Pancreas (tissue), 10 donors: ENCODE data around the gene NGFR. TPM values are rescaled to one million over a fixed set of nuclear protein-coding genes. Genes with fewer than 3 reads are reported as not detected.
A peak's percentile ranks its signal among the peaks of the same experiment; 100 is the strongest.

Experiments
- ATAC-seq, 4 donors: fragments of 200-7000 bp; cut with Tn5 transposase; one replicate each; pipeline versions ENCODE4 v1.8.0 to v1.9.1; 2020; ENCODE audit warnings: mild to moderate bottlenecking in 4 of 4, moderate library complexity in 4 of 4
- DNase-seq, 6 donors: peaks; one replicate each; pipeline ENCODE4 v3.0.0-alpha.2; 2020
- FAIRE-seq: peaks from 2 replicates; lab custom pipeline; 2012; peaks lifted over from hg19 to GRCh38; lab: Jason Lieb, UNC
- H3K27ac ChIP-seq, 4 donors: fragments of 200-600 bp; sonication (generic); 1 replicate in 3 of 4; 2 replicates in 1 of 4; pipeline versions ENCODE4 v1.5.0 to v1.8.0; 2020
- H3K27me3 ChIP-seq, 4 donors: fragments of 200-600 bp; one replicate each; pipeline ENCODE4 v1.8.0; 2021
- H3K36me3 ChIP-seq, 3 donors: fragments of 200-600 bp; sonication (generic) in 1 of 3; one replicate each; pipeline versions ENCODE4 v1.5.0 to v1.8.0; 2020 to 2021
- H3K4me1 ChIP-seq, 3 donors: fragments of 200-600 bp; one replicate each; pipeline ENCODE4 v1.8.0; 2021
- H3K4me3 ChIP-seq, 4 donors: fragments of 200-600 bp; sonication (generic) in 2 of 4; one replicate each; pipeline versions ENCODE4 v1.5.0 to v1.8.0; 2020 to 2021
- H3K9me3 ChIP-seq, 4 donors: fragments of 200-600 bp; one replicate each; pipeline ENCODE4 v1.8.0; 2021
- WGBS, 2 donors: extraction: QIAGEN DNeasy Blood & Tissue Kit; methylation state at CpG; one replicate each; pipeline ENCODE4 v1.1.7; 2013; 5-methylcytosine and 5-hydroxymethylcytosine counted together
- intact Hi-C, 3 donors: fragments of 100-400 bp; cut with DNase I; formaldehyde crosslinking; loops; one replicate each; pipeline versions ENCODE4 v1.11.1 to v1.14.2; 2022
- polyA plus RNA-seq, 2 donors: library from polyadenylated mRNA; stranded (reverse); fragments of 200-250 nt; gene quantifications; one replicate each; pipeline ENCODE4 v1.2.3, GENCODE V29; 2013
- total RNA-seq, 6 donors: library from RNA; stranded (reverse); fragmentation: NEBNext Ultra II Directional in 4 of 6; extraction: Animal tissue kit (Norgen Biotek cat#: 25700) in 4 of 6; gene quantifications; one replicate each; pipeline versions ENCODE4 v1.2.1 to v1.2.4, GENCODE V29; 2021 to 2023
- TF ChIP-seq, protein P1 (sequence below), 4 donors: fragments of 200-600 bp; sonication (generic) in 3 of 4; IDR thresholded peaks; one replicate each; pipeline versions ENCODE4 v1.5.0 to v1.8.0; 2021; ENCODE audit warnings: antibody characterized with exemption in 4 of 4
- donor health status: healthy with polysubstance abuse.
- donor health status: DM: no; HTN: no; CAD: no; lungs with moderate emphysema.
- donor health status: DM: no; HTN: no; CAD: no.
- donor health status: control.
- donor health status: control.
- donor health status: Bipolar disorder and iron deficiency.
- donor health status: DM: yes; HTN: yes; CAD: no.
- donor health status: DM: no; HTN: no; CAD: no.
- donor health status: DM: no; HTN: no; CAD: no.
- donor health status: DM: yes; HTN: yes; CAD: no.

NGFR gene
- total and polyA plus RNA-seq, 8 donors, result 1.1 to 19.0 (median 4.7) TPM

DNA sequence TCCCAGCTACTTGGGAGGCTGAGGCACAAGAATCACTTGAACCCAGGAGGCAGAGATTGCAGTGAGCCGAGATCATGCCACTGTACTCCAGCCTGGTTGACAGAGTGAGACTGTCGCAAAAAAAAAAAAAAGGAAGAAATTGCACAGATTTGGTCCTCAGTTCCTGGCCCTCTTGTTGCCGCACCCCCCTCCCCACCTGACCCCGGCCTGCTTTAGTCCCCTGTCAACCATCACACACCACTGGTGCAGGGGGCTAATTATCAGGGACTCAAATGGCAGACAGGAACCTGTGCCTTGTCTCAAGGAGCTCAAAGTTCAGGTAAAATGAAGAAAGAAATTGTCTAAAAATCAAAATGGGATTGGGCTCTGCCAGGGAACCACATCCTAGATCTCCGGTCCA lies 28.1 kb downstream of the NGFR start:
- no peak for DNase-seq
- 78 to 93% methylated on average over 5 of the region's 5 CpGs for WGBS, 2 donors

DNA sequence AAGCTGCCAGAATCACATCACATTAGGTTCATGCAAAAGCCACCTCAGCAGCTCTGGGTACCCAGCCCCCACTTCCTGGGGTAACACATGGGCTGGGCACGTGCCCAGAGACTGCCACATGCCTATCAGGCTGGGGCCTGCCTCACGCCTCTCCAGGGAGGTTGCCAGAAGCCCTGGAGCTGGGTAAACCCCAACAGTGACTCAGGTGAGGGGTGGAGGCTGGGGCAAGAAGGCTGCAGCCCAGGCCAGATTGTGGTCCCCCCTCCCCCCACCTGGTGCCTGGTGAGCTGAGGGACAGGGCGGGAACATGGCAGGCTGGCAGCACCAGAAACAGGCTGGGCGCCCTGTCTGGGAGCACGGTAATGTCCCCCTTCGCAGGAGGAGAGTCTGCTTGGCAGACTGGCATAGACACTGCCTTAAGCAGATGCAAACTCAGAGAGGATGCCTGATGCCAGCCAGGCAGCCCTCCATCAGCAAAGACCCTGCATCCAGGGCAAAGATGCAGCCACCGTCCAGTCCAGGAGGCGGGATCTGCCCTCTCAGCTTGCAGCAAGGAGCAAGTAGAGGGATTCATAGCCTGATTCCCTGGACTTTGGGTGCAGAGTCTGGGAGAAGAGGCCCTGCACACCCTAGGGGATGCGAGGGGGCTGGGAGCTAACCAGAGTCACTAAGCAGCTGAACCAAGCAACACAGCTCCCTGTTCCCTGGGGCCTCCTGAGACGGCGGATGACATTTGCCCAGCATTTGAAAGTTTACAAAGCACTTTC lies 28.8 kb downstream of the NGFR start:
- no peaks in the 10 kb centered on the region for H3K36me3 ChIP-seq
- H3K4me1 ChIP-seq, result no peaks in the 10 kb centered on the region
- 75% methylated on average over 11 of the region's 11 CpGs for WGBS, 2 donors
- no peak for FAIRE-seq
- no peak overlapping the region for H3K4me3 ChIP-seq
- no peaks in the 10 kb centered on the region for H3K9me3 ChIP-seq
- TF ChIP-seq, protein P1, sequence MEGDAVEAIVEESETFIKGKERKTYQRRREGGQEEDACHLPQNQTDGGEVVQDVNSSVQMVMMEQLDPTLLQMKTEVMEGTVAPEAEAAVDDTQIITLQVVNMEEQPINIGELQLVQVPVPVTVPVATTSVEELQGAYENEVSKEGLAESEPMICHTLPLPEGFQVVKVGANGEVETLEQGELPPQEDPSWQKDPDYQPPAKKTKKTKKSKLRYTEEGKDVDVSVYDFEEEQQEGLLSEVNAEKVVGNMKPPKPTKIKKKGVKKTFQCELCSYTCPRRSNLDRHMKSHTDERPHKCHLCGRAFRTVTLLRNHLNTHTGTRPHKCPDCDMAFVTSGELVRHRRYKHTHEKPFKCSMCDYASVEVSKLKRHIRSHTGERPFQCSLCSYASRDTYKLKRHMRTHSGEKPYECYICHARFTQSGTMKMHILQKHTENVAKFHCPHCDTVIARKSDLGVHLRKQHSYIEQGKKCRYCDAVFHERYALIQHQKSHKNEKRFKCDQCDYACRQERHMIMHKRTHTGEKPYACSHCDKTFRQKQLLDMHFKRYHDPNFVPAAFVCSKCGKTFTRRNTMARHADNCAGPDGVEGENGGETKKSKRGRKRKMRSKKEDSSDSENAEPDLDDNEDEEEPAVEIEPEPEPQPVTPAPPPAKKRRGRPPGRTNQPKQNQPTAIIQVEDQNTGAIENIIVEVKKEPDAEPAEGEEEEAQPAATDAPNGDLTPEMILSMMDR (IDR thresholded peaks at IDR 0.05), result no peak
- intact Hi-C loops, result no loop called here
- no peak overlapping the region for H3K27ac ChIP-seq
- peak in 3 of 4 donors; percentile 58 to 66 (median 60) for ATAC-seq
- peak in 2 of 6 donors; percentile 51 to 52 for DNase-seq
- H3K27me3 ChIP-seq, result no peaks in the 10 kb centered on the region

More for the DNA sequence above, 28.1 kb downstream of the NGFR start:
- intact Hi-C loops, result no loop called here
- Histone ChIP-seq H3K9me3 (no peaks in the 10 kb centered on the region), H3K27ac (no peak overlapping the region), H3K27me3 (no peaks in the 10 kb centered on the region), H3K4me3 (no peak overlapping the region), H3K36me3 (no peaks in the 10 kb centered on the region), H3K4me1 (no peaks in the 10 kb centered on the region)
- TF ChIP-seq, protein P1 (IDR thresholded peaks at IDR 0.05), result no peak
- ATAC-seq, result no peak
- FAIRE-seq, result no peak

DNA sequence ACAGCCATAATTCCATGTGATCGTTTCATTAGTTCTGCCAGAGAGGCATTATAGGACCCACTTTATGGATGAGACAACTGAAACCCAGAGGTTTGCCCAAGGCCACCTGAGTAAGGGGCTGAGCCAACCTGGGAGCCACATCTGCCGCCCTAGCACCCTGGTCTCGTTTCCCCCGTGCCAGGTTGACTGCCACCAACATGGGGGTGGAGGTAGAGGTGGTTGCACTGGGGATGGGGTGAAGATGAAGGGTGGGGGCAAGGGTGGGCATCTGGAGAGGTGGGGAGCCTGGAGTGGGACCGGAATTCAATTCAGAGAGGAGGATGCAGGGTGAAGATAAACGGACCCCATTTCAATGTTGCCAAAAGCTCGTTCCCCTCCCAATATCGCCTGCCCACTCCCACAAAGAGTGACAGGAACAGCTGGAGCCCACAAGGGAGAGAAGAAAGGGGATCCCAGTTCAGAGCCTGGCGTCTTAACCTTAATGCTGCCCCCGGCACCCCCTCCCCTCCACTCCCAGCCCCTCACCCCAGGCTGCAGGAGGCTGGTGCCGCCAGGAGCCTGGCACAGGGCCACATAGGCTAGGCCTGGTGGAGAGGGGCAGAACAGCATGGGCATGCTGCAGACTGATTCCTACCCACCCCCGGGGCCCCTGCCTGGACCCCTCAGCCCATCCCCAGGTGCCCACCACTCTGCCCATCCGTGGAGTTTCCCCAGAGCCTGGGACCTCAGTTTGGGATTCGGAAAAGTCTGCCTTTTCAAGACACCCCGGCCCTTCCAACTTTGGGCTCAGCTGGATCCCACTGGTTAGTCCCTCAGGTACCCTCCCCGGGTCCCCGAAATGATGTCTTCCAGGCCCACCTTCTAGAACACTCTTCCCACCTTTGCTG lies 29.6 kb downstream of the NGFR start:
- H3K4me1 ChIP-seq, result no peaks in the 10 kb centered on the region
- 67 to 80% methylated on average over 17 of the region's 17 CpGs for WGBS, 2 donors
- H3K36me3 ChIP-seq, result no peaks in the 10 kb centered on the region
- FAIRE-seq (no peak), ATAC-seq (no peak), DNase-seq (no peak)
- intact Hi-C loops, result no loop called here
- TF ChIP-seq, protein P1 (IDR thresholded peaks at IDR 0.05), result no peak
- no peak overlapping the region for H3K4me3 ChIP-seq
- no peak overlapping the region for H3K27ac ChIP-seq
- H3K9me3 ChIP-seq, result no peaks in the 10 kb centered on the region
- H3K27me3 ChIP-seq, result no peaks in the 10 kb centered on the region

DNA sequence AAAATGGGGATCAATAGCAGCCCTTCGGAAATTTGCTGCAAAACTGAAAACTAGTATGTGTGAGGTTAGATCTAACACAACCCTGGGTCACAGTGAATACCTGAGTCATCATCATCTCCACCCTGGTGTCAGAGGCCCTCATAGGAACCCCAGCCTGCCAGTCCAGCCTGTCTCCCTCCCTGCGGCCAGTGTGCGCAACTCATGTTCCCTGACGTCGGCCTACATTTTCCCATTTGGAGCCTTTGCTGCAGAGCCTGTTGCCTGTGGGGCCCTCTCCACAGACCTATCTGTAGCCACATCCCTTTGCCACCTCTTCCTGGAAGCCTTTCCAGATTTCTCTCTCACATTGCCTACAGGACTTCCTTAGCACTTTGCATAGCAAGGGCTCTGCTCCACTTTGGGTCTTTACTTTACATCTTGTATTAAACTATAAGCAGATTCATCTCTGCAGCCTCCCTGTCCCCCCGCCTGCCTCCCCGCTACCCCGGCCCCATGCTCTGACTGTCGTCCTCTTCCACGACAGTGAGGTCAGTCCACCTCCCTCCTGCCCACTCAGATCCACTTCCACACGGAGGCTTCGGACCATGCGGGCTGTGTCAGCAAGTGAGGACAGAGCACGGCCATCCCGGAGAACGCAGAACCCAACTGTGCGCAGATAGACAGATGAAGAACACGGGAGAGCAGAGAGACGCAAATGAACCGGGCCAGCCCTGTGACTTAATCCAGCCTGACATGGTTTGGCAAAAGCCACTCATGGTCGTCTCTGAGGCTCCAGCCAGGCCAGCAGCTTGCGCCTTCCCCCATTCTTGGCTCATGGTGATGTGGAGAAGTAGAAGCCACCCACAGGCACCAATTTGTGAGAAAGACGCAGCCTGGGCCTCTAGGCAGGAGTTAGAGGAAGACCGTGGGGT lies 31.0 kb downstream of the NGFR start:
- H3K9me3 ChIP-seq, result no peaks in the 10 kb centered on the region
- WGBS, 2 donors, result 75 to 82% methylated on average over 24 of the region's 24 CpGs
- H3K4me3 ChIP-seq, result no peak overlapping the region
- DNase-seq (no peak), ATAC-seq (peak in 1 of 4 donors; percentile 21), FAIRE-seq (no peak)
- H3K4me1 ChIP-seq, result no peaks in the 10 kb centered on the region
- TF ChIP-seq, protein P1 (IDR thresholded peaks at IDR 0.05), result no peak
- intact Hi-C loops, result no loop called here
- H3K27ac ChIP-seq, result no peak overlapping the region
- H3K36me3 ChIP-seq, result no peaks in the 10 kb centered on the region
- H3K27me3 ChIP-seq, result no peaks in the 10 kb centered on the region
